HCT116 (cell line): ENCODE measurements around the gene METTL22. TPM values are rescaled to one million over a fixed set of nuclear protein-coding genes. Genes with fewer than 3 reads are reported as not detected.

Experiments used
- ATAC-seq: fragments of 200-7000 bp; cut with Tn5 transposase; 2 replicates; pipeline ENCODE4 v1.9.1; 2020; ENCODE audit warnings: mild to moderate bottlenecking, moderate library complexity
- BruUV-seq: library from RNA; stranded (reverse); fragments of 400-500 nt; replicated peaks from 2 replicates; lab custom pipeline; 2021; lab: Mats Ljungman, UMichigan
- CTCF ChIA-PET: fragments of 300-600 bp; sonication (Branson Sonifier 250); formaldehyde crosslinking; loops from one replicate; lab custom pipeline; 2021; ENCODE audit warnings: antibody characterized with exemption; lab: Charles Lee
- POLR2A ChIA-PET: fragments of 300-600, 350-600 bp; sonication (Branson Sonifier 250); formaldehyde crosslinking; loops from one replicate; lab custom pipeline; 2021; ENCODE audit warnings: antibody characterized with exemption; lab: Charles Lee
- RAD21 ChIA-PET, 2 experiments: fragments of 300-600 bp; sonication (Branson Sonifier 250); formaldehyde crosslinking; loops; one replicate each; lab custom pipeline; 2023; ENCODE audit warnings: low total read pairs in 2 of 2; ENCODE audit not compliant: uncharacterized antibody in 2 of 2, unreplicated experiment in 2 of 2, low non-redundant PET in 1 of 2; lab: Charles Lee
- DNase-seq: peaks from one replicate; pipeline ENCODE4 v3.0.0-alpha.2; 2010; ENCODE audit warnings: low read depth, low spot score
- H2AFZ ChIP-seq: fragments of 200-600 bp; shearing (Covaris generic), sonication (generic); 2 replicates; pipeline ENCODE4 v1.6.1; 2017; ENCODE audit warnings: low read depth, mixed run types, mixed read lengths, antibody characterized with exemption, low read length; ENCODE audit not compliant: poor library complexity, severe bottlenecking
- H3K27ac ChIP-seq: 2 replicates; pipeline ENCODE4 v1.5.1; 2012; ENCODE audit warnings: low read depth, low read length
- H3K27me3 ChIP-seq: fragments of 200-600 bp; sonication (generic); 2 replicates; pipeline ENCODE4 v1.6.1; 2016; ENCODE audit warnings: mixed run types, low read length, mixed read lengths; ENCODE audit not compliant: insufficient read depth
- H3K36me3 ChIP-seq, 2 experiments: fragments of 200-500 bp in 1 of 2; fragments of 200-600 bp in 1 of 2; sonication (Bioruptor generic) in 1 of 2; sonication (generic) in 1 of 2; 2 replicates each; pipeline versions ENCODE4 v1.5.1 to v1.6.1; 2014 to 2016; ENCODE audit warnings: low read length in 2 of 2, inconsistent platforms in 1 of 2, mixed read lengths in 1 of 2, mixed run types in 1 of 2; ENCODE audit not compliant: insufficient read depth in 2 of 2, control insufficient read depth in 1 of 2
- H3K4me1 ChIP-seq, 2 experiments: fragments of 200-600 bp in 1 of 2; sonication (generic) in 1 of 2; 2 replicates each; pipeline versions ENCODE4 v1.5.1 to v1.6.1; 2012 to 2017; ENCODE audit warnings: low read length in 2 of 2, inconsistent platforms in 1 of 2, mild to moderate bottlenecking in 1 of 2, mixed read lengths in 1 of 2, mixed run types in 1 of 2, moderate library complexity in 1 of 2; ENCODE audit not compliant: insufficient read depth in 2 of 2, control insufficient read depth in 1 of 2
- H3K4me2 ChIP-seq: fragments of 200-600 bp; sonication (generic); 2 replicates; pipeline ENCODE4 v1.6.1; 2017; ENCODE audit warnings: mixed run types, low read length, mixed read lengths
- H3K4me3 ChIP-seq, 2 experiments: fragments of 200-600 bp in 1 of 2; sonication (generic) in 1 of 2; replicated peaks in 1 of 2; 2 replicates each; pipeline ENCODE4 v1.5.1; 2011 to 2016; ENCODE audit warnings: low read length in 2 of 2, control low read depth in 1 of 2, low read depth in 1 of 2, mild to moderate bottlenecking in 1 of 2, mixed read lengths in 1 of 2, mixed run types in 1 of 2
- H3K79me2 ChIP-seq: fragments of 200-600 bp; sonication (generic); 2 replicates; pipeline ENCODE4 v1.6.1; 2017; ENCODE audit warnings: mild to moderate bottlenecking, mixed run types, low read length, moderate library complexity, mixed read lengths; ENCODE audit not compliant: insufficient read depth
- H3K9ac ChIP-seq: fragments of 200-600 bp; sonication (generic); 2 replicates; pipeline ENCODE4 v1.6.1; 2016; ENCODE audit warnings: low read length, mixed read lengths
- H3K9me2 ChIP-seq: fragments of 200-600 bp; sonication (generic), shearing (Covaris generic); 2 replicates; pipeline ENCODE4 v1.6.1; 2017; ENCODE audit warnings: mixed run types, mild to moderate bottlenecking, moderate library complexity; ENCODE audit not compliant: insufficient read depth
- H3K9me3 ChIP-seq, 2 experiments: fragments of 200-500 bp in 1 of 2; fragments of 200-600 bp in 1 of 2; sonication (Bioruptor generic) in 1 of 2; sonication (generic) in 1 of 2; 2 replicates each; pipeline ENCODE4 v1.6.1; 2014 to 2017; ENCODE audit warnings: low read length in 2 of 2, mixed read lengths in 2 of 2, inconsistent platforms in 1 of 2, low read depth in 1 of 2, mild to moderate bottlenecking in 1 of 2, mixed run types in 1 of 2, moderate library complexity in 1 of 2; ENCODE audit not compliant: control insufficient read depth in 1 of 2, insufficient read depth in 1 of 2
- H4K20me1 ChIP-seq: fragments of 200-600 bp; sonication (generic), shearing (Covaris generic); 2 replicates; pipeline ENCODE4 v1.6.1; 2017; ENCODE audit warnings: mixed run types, mild to moderate bottlenecking, moderate library complexity; ENCODE audit not compliant: insufficient read depth
- CBX3 ChIP-seq: IDR thresholded peaks from 2 replicates; pipeline ENCODE4 v1.6.1; 2012; ENCODE audit warnings: low read depth
- CEBPB ChIP-seq: IDR thresholded peaks from 2 replicates; pipeline ENCODE4 v1.6.1; 2012; ENCODE audit warnings: low read depth
- EZH2phosphoT487 ChIP-seq: fragments of 200-600 bp; IDR thresholded peaks from 2 replicates; pipeline ENCODE4 v1.6.1; 2018; ENCODE audit warnings: antibody characterized with exemption, borderline replicate concordance
- POLR2A ChIP-seq: IDR thresholded peaks from 2 replicates; pipeline ENCODE4 v1.7.0; 2011; ENCODE audit warnings: borderline replicate concordance; ENCODE audit not compliant: insufficient read depth, insufficient read length; ENCODE audit errors: extremely low read depth
- YY1 ChIP-seq: IDR thresholded peaks from 2 replicates; pipeline ENCODE4 v1.6.1; 2011; ENCODE audit warnings: low read length, low read depth, moderate library complexity, mild to moderate bottlenecking; ENCODE audit not compliant: insufficient replicate concordance; ENCODE audit errors: extremely low read depth
- ZFX ChIP-seq: fragments of 450-650 bp; IDR thresholded peaks from 2 replicates; pipeline ENCODE4 v1.6.1; 2017
- ZNF274 ChIP-seq: fragments of 200-500 bp; sonication (Bioruptor generic); IDR thresholded peaks from 2 replicates; pipeline ENCODE4 v1.6.1; 2014; ENCODE audit warnings: mild to moderate bottlenecking, low read depth, low read length, inconsistent platforms
- intact Hi-C: fragments of 100-400 bp; cut with micrococcal nuclease; formaldehyde crosslinking; loops from 2 replicates; pipeline ENCODE4 v1.10.0; 2022
- total RNA-seq: library from RNA; stranded (reverse); gene quantifications from one replicate; pipeline ENCODE4 v1.2.1, GENCODE V29; 2021; ENCODE audit not compliant: unreplicated experiment
- TF ChIP-seq, protein P1 (sequence below): IDR thresholded peaks from 2 replicates; pipeline ENCODE4 v1.6.1; 2012; ENCODE audit warnings: low read depth
- TF ChIP-seq, protein P2 (sequence below), 3 experiments: fragments of 200-600 bp in 1 of 3; sonication (generic) in 1 of 3; IDR thresholded peaks in 2 of 3; conservative IDR thresholded peaks in 1 of 3; 2 replicates each; pipeline ENCODE4 v1.5.1; 2012 to 2017; ENCODE audit warnings: low read depth in 2 of 3, low read length in 2 of 3, antibody characterized with exemption in 1 of 3, borderline replicate concordance in 1 of 3, control low read depth in 1 of 3, mild to moderate bottlenecking in 1 of 3, mixed read lengths in 1 of 3, mixed run types in 1 of 3, moderate library complexity in 1 of 3; ENCODE audit not compliant: insufficient read depth in 1 of 3
- TF ChIP-seq, protein P3 (sequence below): IDR thresholded peaks from 2 replicates; pipeline ENCODE4 v1.6.1; 2011; ENCODE audit warnings: mild to moderate bottlenecking, low read length, moderate library complexity; ENCODE audit not compliant: insufficient replicate concordance; ENCODE audit errors: extremely low read depth

METTL22 gene
- total RNA-seq, 1 experiment from 2014 or later: 33.3 TPM

DNA sequence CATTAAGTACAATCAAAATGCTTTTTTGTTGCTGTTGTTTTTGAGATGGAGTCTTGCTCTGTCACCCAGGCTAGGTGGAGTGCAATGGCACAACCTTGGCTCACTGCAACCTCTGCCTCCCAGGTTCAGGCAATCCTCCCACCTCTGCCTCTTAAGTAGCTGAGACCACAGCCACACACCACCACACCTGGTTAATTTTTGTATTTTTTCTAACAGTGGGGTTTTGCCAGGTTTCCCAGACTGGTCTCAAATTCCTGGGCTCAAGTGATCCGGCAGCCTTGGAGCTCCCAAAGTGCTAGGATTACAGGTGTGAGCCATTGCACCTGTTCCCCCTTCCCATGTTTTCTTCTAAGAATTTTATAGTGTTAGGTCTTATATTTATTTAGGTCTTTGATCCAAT, 48.0 kb downstream of the METTL22 start (continued):
- TF ChIP-seq, protein P1, sequence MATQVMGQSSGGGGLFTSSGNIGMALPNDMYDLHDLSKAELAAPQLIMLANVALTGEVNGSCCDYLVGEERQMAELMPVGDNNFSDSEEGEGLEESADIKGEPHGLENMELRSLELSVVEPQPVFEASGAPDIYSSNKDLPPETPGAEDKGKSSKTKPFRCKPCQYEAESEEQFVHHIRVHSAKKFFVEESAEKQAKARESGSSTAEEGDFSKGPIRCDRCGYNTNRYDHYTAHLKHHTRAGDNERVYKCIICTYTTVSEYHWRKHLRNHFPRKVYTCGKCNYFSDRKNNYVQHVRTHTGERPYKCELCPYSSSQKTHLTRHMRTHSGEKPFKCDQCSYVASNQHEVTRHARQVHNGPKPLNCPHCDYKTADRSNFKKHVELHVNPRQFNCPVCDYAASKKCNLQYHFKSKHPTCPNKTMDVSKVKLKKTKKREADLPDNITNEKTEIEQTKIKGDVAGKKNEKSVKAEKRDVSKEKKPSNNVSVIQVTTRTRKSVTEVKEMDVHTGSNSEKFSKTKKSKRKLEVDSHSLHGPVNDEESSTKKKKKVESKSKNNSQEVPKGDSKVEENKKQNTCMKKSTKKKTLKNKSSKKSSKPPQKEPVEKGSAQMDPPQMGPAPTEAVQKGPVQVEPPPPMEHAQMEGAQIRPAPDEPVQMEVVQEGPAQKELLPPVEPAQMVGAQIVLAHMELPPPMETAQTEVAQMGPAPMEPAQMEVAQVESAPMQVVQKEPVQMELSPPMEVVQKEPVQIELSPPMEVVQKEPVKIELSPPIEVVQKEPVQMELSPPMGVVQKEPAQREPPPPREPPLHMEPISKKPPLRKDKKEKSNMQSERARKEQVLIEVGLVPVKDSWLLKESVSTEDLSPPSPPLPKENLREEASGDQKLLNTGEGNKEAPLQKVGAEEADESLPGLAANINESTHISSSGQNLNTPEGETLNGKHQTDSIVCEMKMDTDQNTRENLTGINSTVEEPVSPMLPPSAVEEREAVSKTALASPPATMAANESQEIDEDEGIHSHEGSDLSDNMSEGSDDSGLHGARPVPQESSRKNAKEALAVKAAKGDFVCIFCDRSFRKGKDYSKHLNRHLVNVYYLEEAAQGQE: no peak
- TF ChIP-seq, all 23 proteins: peak for 0

DNA sequence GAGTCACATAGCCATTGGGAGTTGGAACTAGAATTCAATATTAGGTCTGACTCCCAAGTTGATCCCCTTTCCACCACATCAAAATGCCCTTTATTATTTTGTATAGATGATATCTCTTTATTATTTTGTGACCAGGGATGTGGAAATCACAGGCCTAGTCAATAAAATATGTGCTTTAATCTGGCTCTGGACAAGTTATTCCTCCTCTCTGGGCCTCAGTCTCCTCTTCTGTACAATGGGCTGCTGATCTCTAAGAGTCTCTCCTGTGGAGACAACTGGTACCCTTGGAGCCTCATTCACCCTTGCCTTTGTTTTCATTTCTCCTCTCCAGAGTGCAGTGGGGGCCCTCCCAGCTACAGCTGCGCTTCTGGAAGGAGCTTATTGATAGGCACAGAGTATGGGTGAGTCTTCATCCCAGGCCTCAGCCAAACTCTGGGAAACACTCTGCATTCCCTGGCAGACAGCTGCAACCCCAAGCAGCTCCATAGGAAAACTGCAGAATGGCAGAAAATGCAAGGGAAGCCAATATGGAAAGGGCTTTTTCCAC, 48.6 kb downstream of the METTL22 start:
- H3K27ac ChIP-seq: no peak overlapping the region
- H2AFZ ChIP-seq: no peak overlapping the region
- intact Hi-C loops: no loop called here
- H3K27me3 ChIP-seq: no peaks in the 10 kb centered on the region
- TF ChIP-seq, protein P2, sequence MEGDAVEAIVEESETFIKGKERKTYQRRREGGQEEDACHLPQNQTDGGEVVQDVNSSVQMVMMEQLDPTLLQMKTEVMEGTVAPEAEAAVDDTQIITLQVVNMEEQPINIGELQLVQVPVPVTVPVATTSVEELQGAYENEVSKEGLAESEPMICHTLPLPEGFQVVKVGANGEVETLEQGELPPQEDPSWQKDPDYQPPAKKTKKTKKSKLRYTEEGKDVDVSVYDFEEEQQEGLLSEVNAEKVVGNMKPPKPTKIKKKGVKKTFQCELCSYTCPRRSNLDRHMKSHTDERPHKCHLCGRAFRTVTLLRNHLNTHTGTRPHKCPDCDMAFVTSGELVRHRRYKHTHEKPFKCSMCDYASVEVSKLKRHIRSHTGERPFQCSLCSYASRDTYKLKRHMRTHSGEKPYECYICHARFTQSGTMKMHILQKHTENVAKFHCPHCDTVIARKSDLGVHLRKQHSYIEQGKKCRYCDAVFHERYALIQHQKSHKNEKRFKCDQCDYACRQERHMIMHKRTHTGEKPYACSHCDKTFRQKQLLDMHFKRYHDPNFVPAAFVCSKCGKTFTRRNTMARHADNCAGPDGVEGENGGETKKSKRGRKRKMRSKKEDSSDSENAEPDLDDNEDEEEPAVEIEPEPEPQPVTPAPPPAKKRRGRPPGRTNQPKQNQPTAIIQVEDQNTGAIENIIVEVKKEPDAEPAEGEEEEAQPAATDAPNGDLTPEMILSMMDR (IDR thresholded peaks at IDR 0.05 in 2 of 3, conservative IDR thresholded peaks at IDR 0.05 in 1 of 3; ENCODE audit: borderline replicate concordance in 1 of 3, insufficient read depth in 1 of 3, low read depth in 2 of 3, low read length in 2 of 3): no peak
- TF ChIP-seq, protein P1: no peak
- TF ChIP-seq ZNF274 (no peak), POLR2A (no peak), CEBPB (no peak), EZH2phosphoT487 (no peak), ZFX (no peak), YY1 (no peak), CBX3 (no peak)
- TF ChIP-seq, protein P3, sequence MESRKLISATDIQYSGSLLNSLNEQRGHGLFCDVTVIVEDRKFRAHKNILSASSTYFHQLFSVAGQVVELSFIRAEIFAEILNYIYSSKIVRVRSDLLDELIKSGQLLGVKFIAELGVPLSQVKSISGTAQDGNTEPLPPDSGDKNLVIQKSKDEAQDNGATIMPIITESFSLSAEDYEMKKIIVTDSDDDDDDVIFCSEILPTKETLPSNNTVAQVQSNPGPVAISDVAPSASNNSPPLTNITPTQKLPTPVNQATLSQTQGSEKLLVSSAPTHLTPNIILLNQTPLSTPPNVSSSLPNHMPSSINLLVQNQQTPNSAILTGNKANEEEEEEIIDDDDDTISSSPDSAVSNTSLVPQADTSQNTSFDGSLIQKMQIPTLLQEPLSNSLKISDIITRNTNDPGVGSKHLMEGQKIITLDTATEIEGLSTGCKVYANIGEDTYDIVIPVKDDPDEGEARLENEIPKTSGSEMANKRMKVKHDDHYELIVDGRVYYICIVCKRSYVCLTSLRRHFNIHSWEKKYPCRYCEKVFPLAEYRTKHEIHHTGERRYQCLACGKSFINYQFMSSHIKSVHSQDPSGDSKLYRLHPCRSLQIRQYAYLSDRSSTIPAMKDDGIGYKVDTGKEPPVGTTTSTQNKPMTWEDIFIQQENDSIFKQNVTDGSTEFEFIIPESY: no peak
- no peaks in the 10 kb centered on the region for H3K9me2 ChIP-seq
- no peak overlapping the region for H3K4me3 ChIP-seq
- no TSS peak for BruUV-seq
- ChIA-PET CTCF (no interaction called here), RAD21 (no interaction called here), POLR2A (no interaction called here)
- DNase-seq (no peak), ATAC-seq (no peak)
- H4K20me1 ChIP-seq: no peaks in the 10 kb centered on the region
- peaks cover 4 to 12% of the 10 kb centered on the region in 2 experiments; a peak in 3 of 4 replicates for H3K4me1 ChIP-seq
- H3K79me2 ChIP-seq: no peaks in the 10 kb centered on the region
- H3K4me2 ChIP-seq: no peak overlapping the region
- no peaks in the 10 kb centered on the region for H3K36me3 ChIP-seq
- no peak overlapping the region for H3K9ac ChIP-seq
- no peaks in the 10 kb centered on the region for H3K9me3 ChIP-seq
